Coronary artery (tissue), 2 donors: ENCODE results near the gene SLC25A21.
"Not testable (repeated sequence)": the region's sequence is repeated elsewhere in the genome, so short reads cannot be mapped to it uniquely, and the experiment has no call there.

Experiments
- DNase-seq: peaks from one replicate; pipeline ENCODE4 v3.0.0-alpha.2; 2017; ENCODE audit warnings: low spot score
- H3K27ac ChIP-seq, 2 donors: fragments of 200-600 bp; sonication (generic); one replicate each; pipeline ENCODE4 v1.5.1; 2016 to 2019
- H3K4me3 ChIP-seq: fragments of 200-600 bp; sonication (generic); 2 replicates; pipeline ENCODE4 v1.5.1; 2016; ENCODE audit warnings: mild to moderate bottlenecking, moderate library complexity
- TF ChIP-seq, protein P1 (sequence below): fragments of 200-600 bp; sonication (generic); IDR thresholded peaks from one replicate; pipeline ENCODE4 v1.5.1; 2019; ENCODE audit warnings: antibody characterized with exemption

The SLC25A21 gene

DNA sequence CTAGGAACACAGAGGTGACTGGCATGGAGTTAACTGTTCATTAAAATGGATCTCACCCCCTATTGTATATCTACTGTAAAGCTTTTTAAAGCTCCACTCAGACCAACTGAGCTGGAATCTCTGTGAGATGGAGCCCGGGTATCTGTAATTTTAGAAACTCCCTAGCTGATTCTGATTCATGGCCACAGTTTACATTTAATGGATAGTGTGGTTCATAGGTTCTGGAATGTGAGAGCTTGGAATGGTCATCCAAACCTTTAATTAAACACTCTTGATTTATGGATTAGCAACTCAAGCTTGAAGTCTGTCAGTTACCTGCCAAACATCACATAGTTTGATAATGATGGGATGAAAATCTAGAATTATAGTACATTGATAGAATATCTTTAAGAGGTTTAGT is 183.8 kb downstream of the SLC25A21 start:
- DNase-seq = no peak
- H3K4me3 ChIP-seq = no peak overlapping the region
- no peak overlapping the region for H3K27ac ChIP-seq
- TF ChIP-seq, protein P1, sequence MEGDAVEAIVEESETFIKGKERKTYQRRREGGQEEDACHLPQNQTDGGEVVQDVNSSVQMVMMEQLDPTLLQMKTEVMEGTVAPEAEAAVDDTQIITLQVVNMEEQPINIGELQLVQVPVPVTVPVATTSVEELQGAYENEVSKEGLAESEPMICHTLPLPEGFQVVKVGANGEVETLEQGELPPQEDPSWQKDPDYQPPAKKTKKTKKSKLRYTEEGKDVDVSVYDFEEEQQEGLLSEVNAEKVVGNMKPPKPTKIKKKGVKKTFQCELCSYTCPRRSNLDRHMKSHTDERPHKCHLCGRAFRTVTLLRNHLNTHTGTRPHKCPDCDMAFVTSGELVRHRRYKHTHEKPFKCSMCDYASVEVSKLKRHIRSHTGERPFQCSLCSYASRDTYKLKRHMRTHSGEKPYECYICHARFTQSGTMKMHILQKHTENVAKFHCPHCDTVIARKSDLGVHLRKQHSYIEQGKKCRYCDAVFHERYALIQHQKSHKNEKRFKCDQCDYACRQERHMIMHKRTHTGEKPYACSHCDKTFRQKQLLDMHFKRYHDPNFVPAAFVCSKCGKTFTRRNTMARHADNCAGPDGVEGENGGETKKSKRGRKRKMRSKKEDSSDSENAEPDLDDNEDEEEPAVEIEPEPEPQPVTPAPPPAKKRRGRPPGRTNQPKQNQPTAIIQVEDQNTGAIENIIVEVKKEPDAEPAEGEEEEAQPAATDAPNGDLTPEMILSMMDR = no peak

DNA sequence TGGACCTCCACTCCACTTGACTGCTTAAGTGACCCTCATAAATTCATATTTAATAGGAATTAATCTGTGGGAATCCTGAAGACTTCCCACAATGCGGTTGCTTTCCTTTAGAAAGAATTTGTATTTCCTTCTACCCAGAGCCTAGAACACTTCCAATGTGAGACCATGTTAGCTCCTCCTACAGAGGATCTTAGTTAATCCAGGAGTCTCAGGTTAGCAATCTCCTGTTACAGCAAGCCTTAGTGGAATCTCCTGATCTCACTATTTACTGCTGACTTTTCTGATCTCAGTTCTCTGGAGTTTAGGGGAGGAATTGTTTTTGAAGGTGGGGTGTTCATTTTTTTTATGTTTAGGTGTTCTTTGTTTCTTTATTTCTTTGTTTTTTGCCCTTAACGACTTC is 186.0 kb downstream of the SLC25A21 start:
- DNase-seq = no peak
- no peak overlapping the region for H3K4me3 ChIP-seq
- H3K27ac ChIP-seq = no peak overlapping the region
- TF ChIP-seq, protein P1 = no peak

DNA sequence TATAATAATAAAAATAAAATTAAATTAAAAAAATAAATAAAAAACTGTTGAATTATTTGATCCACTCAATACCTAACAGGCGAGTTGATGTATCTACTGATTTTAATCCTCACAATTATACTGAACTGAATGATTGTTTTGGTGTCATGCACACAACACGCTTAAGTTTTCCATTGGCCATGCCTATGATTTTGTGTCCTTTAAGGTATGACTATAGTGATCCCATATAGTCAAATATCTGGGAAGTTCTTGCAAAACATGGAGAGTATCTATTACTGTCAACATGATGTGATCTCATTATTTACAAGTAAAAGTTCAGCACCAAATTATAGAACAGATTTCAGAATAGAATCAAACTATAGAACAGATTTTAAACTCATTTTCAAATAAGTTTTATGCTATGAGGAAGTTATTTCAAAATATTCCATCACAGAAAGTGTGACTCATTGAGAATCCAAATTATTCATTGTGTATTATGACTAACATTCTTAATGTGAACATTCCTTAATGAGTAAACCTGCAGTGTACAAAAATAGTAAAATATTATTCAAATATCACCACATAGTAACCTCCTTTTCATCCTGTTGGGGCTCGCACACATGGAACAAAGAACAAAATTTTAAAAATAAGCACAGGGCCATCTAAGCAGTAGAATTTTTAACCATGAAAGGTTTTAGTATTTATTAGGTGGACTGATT is 190.4 kb downstream of the SLC25A21 start:
- TF ChIP-seq, protein P1 = no peak
- H3K27ac ChIP-seq = no peak overlapping the region
- no peak overlapping the region for H3K4me3 ChIP-seq
- DNase-seq = no peak

DNA sequence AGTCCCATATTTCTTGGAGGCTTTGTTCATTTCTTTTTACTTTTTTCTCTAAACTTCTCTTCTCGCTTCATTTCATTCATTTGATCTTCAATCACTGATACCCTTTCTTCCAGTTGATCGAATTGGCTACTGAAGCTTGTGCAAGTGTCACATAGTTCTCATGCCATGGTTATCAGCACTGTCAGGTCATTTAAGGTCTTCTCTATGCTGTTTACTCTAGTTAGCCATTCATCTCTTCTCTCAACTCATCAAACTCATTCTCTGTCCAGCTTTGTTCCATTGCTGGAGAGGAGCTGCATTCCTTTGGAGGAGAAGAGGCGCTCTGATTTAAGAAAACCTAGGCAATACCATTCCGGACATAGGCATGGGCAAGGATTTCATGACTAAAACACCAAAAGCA is 192.0 kb downstream of the SLC25A21 start:
- not testable (repeated sequence) for H3K4me3 ChIP-seq, DNase-seq, H3K27ac ChIP-seq

DNA sequence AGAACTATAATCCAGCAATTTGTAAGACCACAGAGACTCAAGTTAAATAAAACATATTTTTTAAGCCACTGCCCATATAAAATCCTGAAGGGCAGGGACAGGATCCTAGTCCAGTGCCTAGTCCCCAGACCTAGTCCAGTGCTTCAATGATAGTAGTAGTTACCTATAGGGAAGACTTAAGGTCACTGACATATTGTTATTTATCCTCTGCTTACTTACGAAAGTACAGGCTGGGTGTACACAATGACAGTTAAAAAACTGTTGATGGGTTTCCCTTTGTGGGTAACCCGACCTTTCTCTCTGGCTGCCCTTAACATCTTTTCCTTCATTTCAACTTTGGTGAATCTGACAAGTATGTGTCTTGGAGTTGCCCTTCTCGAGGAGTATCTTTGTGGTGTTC is 192.5 kb downstream of the SLC25A21 start:
- TF ChIP-seq, protein P1 = no peak
- no peak for DNase-seq

DNA sequence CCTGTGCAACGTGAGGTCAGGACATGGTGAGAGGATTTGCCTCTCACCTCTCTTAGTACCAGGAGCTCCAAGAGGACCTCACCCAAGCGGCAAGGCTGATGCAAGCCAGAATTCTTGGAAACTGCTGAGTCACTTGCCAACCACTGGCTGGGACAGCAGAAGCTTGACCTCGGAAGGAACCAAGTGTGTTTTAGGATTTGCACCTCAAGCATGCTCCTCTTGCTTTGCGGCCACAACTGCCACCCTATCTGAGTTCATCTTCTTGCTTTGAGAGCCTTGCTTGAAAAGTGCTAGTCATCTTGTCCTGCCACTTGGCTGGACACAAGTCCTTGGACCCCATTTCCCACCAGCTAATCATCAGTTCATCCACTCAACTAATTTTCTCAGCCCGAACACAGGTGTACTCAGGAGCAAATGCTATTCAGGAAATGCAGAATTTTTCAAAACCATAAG is 195.8 kb downstream of the SLC25A21 start:
- no peak overlapping the region for H3K4me3 ChIP-seq
- no peak overlapping the region for H3K27ac ChIP-seq
- TF ChIP-seq, protein P1 = no peak
- no peak for DNase-seq

More for the DNA sequence above, 192.5 kb downstream of the SLC25A21 start:
- no peak overlapping the region for H3K27ac ChIP-seq
- no peak overlapping the region for H3K4me3 ChIP-seq

DNA sequence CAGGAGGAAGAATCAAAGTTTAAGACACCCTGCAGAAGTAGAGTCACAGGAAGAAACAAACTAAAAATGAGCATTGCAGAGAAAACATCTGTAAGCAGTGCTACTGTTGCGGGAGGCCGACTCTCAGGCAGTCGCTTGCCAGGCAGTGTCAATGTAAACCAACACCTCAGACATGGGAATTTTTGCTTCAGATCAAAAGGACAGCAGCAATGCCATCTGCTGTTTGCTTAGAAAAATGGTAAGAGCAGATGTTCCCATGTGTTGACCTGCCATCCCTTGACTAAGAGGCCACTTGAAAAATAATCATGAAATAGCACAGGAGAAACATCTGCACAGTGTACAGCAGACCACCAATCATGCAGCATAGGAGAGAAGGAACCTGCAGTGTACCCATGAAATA is 196.6 kb downstream of the SLC25A21 start:
- no peak overlapping the region for H3K4me3 ChIP-seq
- TF ChIP-seq, protein P1 = no peak
- no peak for DNase-seq
- H3K27ac ChIP-seq = no peak overlapping the region
